Measurements from ENCODE around the gene ZNF683. TPM values are rescaled to one million over a fixed set of nuclear protein-coding genes. Genes with fewer than 3 reads are reported as not detected.
"Not testable (repeated sequence)": the region's sequence is repeated elsewhere in the genome, so short reads cannot be mapped to it uniquely, and the experiment has no call there.

Gene ZNF683
- under 1 TPM in 1 of 4 donors, not detected in 3; 0.62 TPM for total RNA-seq

DNA sequence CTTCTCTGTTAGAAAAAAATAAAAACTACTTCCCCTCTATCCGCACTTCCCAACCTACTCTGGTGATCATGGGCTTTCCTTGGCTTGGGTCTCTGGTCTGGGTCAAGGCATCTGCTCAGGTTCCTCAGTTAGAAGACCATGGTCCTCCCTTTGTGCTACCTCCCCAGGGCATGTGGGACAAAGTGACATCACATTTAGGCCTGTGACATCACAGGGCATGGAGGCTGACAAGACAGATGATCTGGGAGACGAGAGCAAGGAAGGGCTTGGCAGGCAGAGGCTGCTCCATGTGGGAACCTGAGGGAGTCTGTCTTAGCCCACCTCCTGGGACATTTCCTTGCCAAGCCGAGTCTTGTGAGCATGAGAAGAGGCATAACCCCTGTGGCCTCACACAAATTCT, at the start of gene ZNF683:
Gene ZNF683 (minus strand): TSS at position 140 of the 400 bp plus-strand sequence. CDS start 4,179 bp downstream, outside the sequence.
- 67% methylated on average over 1 of the region's 3 CpGs; no CpG with 5 or more reads in 1 of the 2 donors for WGBS, 2 donors (ENCODE audit: low coverage in 1 of 2)
- H3K4me3 ChIP-seq, H3K27ac ChIP-seq, H3K4me1 ChIP-seq, H3K9me3 ChIP-seq, ATAC-seq, H3K36me3 ChIP-seq: not testable (repeated sequence)
- peaks cover 46% of the 10 kb centered on the region for H3K27me3 ChIP-seq

DNA sequence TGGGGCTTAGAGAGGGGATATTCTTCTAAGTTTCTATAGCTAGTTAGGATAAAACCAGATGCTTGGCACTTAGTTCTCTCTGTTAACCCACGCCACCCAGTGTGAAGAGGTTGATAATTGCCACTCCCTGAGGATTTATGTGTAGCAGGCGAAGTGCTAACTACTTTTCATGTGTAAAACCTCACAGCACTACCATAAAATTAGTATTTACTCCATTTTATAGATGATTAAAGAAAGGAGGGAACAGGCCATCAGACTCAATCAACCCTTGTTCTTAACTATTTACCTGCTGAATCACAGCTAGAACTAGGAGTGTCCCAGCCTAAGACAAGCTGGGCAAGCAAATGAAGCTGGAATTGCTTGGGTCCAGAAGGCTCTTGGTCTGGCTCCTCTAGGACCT, 46.9 kb upstream of the ZNF683 start:
- H3K36me3 ChIP-seq = no peaks in the 10 kb centered on the region
- H3K27me3 ChIP-seq = peaks cover 78% of the 10 kb centered on the region
- TF ChIP-seq POLR2A (IDR thresholded peaks at IDR 0.05) (no peak), POLR2AphosphoS5 (IDR thresholded peaks at IDR 0.05) (no peak)
- 69% methylated on average over 2 of the region's 2 CpGs; no CpG with 5 or more reads in 1 of the 2 donors for whole genome bisulfite sequencing, 2 donors (ENCODE audit: low coverage in 1 of 2)
- ATAC-seq = no peak
- H3K4me3 ChIP-seq = no peak overlapping the region
- no peaks in the 10 kb centered on the region for H3K9me3 ChIP-seq
- H3K4me1 ChIP-seq = no peaks in the 10 kb centered on the region
- no peak overlapping the region for H3K27ac ChIP-seq

DNA sequence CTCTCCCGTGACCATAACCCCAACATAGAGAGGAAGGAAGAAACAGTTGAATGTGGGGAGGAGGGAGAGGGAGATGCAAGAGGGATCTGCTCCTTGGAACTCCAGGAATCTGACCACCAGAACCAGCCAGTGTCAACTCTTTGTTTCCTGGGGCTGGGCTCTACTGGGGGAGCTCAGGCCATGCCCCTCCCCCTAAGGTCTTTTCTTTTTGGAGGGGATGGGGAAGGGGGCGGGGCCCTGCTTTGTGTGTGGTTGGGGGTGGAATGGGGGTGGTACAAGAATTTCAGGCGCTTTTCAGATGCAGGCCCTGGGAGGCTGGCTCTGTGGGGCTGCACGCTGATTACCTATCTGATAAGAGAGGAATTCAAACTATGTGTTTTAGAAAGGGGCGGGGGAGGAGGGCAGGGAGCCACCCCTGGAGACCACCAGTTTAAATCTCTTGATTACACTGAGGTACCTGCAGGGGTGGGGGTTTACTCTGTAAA, 46.4 kb upstream of the ZNF683 start:
- H3K4me1 ChIP-seq = no peaks in the 10 kb centered on the region
- no peak overlapping the region for H3K27ac ChIP-seq
- no peak for ATAC-seq
- no peaks in the 10 kb centered on the region for H3K36me3 ChIP-seq
- H3K9me3 ChIP-seq = no peaks in the 10 kb centered on the region
- TF ChIP-seq POLR2A (IDR thresholded peaks at IDR 0.05) = no peak
- TF ChIP-seq EP300 (IDR thresholded peaks at IDR 0.05) = no peak
- TF ChIP-seq, protein P1, sequence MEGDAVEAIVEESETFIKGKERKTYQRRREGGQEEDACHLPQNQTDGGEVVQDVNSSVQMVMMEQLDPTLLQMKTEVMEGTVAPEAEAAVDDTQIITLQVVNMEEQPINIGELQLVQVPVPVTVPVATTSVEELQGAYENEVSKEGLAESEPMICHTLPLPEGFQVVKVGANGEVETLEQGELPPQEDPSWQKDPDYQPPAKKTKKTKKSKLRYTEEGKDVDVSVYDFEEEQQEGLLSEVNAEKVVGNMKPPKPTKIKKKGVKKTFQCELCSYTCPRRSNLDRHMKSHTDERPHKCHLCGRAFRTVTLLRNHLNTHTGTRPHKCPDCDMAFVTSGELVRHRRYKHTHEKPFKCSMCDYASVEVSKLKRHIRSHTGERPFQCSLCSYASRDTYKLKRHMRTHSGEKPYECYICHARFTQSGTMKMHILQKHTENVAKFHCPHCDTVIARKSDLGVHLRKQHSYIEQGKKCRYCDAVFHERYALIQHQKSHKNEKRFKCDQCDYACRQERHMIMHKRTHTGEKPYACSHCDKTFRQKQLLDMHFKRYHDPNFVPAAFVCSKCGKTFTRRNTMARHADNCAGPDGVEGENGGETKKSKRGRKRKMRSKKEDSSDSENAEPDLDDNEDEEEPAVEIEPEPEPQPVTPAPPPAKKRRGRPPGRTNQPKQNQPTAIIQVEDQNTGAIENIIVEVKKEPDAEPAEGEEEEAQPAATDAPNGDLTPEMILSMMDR (IDR thresholded peaks at IDR 0.05) = no peak
- no peak for TF ChIP-seq POLR2AphosphoS5 (IDR thresholded peaks at IDR 0.05)
- peaks cover 78% of the 10 kb centered on the region for H3K27me3 ChIP-seq
- H3K4me3 ChIP-seq = no peak overlapping the region
- WGBS, 2 donors (ENCODE audit: low coverage in 1 of 2) = 10% methylated on average over 1 of the region's 5 CpGs; no CpG with 5 or more reads in 1 of the 2 donors

DNA sequence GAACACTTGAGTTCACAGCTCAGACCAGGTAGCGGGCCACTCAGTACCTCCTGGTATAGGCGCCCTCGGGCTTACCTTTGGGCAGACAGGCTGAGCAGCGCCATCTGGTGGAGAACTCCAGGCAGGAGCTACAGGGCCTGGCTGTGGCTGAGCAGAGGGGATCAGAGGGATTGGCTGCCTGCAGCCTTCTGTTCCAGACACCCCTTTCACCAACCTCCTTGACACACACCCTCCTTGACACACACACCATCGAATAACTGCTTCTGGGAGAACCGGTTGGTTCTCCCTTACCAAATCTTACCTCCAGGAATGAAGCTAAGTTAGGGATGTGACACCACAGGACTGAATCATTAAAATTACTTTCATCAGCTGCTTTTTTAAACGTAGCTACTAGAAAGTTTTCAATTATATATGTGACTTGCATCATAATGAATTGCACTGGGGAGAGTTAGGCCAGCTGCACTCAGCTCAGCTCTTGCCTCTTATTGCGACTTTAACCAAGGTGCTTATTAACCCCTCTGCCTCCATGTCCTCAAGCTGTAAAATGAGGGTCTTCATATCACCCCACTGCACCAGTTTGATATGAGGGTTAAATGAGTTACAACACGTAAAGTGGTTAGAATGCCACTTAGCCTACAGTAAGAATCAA, 44.7 kb upstream of the ZNF683 start:
- 21 to 31% methylated on average over 7 to 9 of the region's 9 CpGs for WGBS, 2 donors (ENCODE audit: low coverage in 1 of 2)
- peak; percentile 28 for ATAC-seq
- no peaks in the 10 kb centered on the region for H3K9me3 ChIP-seq
- H3K36me3 ChIP-seq = no peaks in the 10 kb centered on the region
- no peak overlapping the region for H3K27ac ChIP-seq
- H3K4me3 ChIP-seq = no peak overlapping the region
- H3K4me1 ChIP-seq = no peaks in the 10 kb centered on the region
- peaks cover 80% of the 10 kb centered on the region for H3K27me3 ChIP-seq
- no peak for TF ChIP-seq POLR2A (IDR thresholded peaks at IDR 0.05)
- TF ChIP-seq, protein P1 (IDR thresholded peaks at IDR 0.05) = peak in 3 of 4 experiments; percentile 28 to 76 (median 46)

DNA sequence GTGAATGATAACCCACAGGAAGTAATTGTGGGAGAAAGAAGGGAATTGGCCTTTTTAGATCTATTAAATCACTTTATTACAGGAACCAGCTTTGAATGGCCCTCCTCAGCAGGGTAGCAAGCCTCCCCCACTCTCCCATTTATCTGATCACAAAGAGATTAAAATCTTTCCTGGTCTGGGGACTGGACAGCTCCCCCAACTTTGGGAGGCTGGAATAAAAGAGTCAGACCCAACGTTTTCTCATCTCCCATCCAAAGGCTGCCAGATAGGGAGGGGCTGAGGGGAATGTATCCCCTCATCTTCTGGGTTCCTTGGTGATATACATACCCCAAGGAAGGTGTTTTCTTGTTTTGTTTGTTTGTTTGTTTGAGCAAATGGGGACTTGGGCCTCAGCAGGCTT, 40.5 kb upstream of the ZNF683 start:
- no peaks in the 10 kb centered on the region for H3K36me3 ChIP-seq
- no peak overlapping the region for H3K27ac ChIP-seq
- WGBS, 2 donors (ENCODE audit: low coverage in 1 of 2) = 0% methylated on average over 1 of the region's 1 CpG
- no peak overlapping the region for H3K4me3 ChIP-seq
- peaks cover 87% of the 10 kb centered on the region for H3K27me3 ChIP-seq
- peaks cover 0 to 4% (median 0%) of the 10 kb centered on the region in 3 donors for H3K9me3 ChIP-seq
- H3K4me1 ChIP-seq = no peaks in the 10 kb centered on the region
- no peak for TF ChIP-seq POLR2AphosphoS5 (IDR thresholded peaks at IDR 0.05)
- ATAC-seq = no peak

DNA sequence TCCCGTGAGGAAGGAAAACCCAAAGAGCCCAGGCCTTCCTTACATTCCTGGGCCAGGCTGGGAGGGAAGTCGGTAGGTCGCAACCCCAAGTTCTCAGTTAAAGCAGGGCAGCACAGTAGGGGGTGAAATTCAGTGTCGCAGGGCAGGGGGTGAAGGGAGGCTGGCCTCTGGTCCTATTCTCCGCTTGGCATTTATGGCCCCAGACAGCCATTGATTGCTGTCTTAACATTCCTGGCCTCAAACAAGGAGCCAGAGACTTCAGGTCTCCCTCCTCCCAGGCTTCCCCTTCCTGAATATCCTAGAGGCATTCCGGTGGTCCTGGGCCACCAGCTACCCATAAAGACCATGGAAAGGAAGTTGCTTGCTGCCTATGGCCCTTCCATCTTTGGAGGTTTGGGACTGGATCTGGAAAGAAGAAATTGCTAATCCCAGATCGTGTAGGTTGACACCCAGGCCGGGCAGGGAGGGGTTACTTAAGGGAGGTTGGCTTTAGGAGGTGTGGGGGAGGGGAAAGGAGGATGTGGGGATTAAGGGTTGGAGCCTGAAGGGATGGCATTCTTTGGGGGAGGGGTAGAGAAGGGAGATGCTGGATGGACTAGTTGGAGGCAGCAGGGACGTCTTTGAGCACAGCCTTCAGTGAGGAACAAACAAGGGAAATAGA, 39.8 kb upstream of the ZNF683 start:
- 4 to 7% methylated on average over 4 to 6 of the region's 9 CpGs for WGBS, 2 donors (ENCODE audit: low coverage in 1 of 2)
- H3K4me3 ChIP-seq = no peak overlapping the region
- no peak for ATAC-seq
- peaks cover 0 to 4% (median 0%) of the 10 kb centered on the region in 3 donors for H3K9me3 ChIP-seq
- peaks cover 86% of the 10 kb centered on the region for H3K27me3 ChIP-seq
- no peak overlapping the region for H3K27ac ChIP-seq
- no peaks in the 10 kb centered on the region for H3K4me1 ChIP-seq
- H3K36me3 ChIP-seq = no peaks in the 10 kb centered on the region
- TF ChIP-seq POLR2AphosphoS5 (IDR thresholded peaks at IDR 0.05) = no peak
- no peak for TF ChIP-seq POLR2A (IDR thresholded peaks at IDR 0.05)
- TF ChIP-seq, protein P1 (IDR thresholded peaks at IDR 0.05) = no peak
- TF ChIP-seq EP300 (IDR thresholded peaks at IDR 0.05) = no peak
